C4-2B (cell line): ENCODE measurements around the gene KRTAP19-8.

Source experiments
- H3K27ac ChIP-seq: fragments of 450-650 bp; 2 replicates; pipeline ENCODE4 v1.5.1; 2017
- ZFX ChIP-seq: fragments of 450-650 bp; IDR thresholded peaks from 2 replicates; pipeline ENCODE4 v1.6.1; 2017
- TF ChIP-seq, protein P1 (sequence below): fragments of 450-650 bp; conservative IDR thresholded peaks from 2 replicates; pipeline ENCODE4 v1.5.1; 2017; ENCODE audit warnings: mild to moderate bottlenecking

The KRTAP19-8 gene

DNA sequence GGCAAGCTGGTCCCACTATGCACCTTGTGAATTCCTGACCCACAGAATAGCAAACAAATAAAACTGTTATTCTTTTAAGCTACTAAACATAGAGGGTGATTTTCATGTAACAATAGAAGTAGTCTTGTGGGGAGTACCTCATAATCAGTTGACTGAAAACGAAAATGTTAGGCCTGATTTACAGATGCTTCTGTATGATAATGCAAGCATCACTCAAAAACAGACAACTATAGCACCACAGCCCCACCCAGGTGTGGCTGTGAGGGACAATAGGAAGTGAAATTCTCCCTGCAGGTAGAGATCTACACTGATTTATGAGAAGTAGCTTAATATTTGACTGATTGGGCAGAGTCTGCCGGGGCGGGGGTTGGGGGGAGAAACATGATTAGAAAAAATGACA lies 26.5 kb upstream of the KRTAP19-8 start:
- TF ChIP-seq, protein P1, sequence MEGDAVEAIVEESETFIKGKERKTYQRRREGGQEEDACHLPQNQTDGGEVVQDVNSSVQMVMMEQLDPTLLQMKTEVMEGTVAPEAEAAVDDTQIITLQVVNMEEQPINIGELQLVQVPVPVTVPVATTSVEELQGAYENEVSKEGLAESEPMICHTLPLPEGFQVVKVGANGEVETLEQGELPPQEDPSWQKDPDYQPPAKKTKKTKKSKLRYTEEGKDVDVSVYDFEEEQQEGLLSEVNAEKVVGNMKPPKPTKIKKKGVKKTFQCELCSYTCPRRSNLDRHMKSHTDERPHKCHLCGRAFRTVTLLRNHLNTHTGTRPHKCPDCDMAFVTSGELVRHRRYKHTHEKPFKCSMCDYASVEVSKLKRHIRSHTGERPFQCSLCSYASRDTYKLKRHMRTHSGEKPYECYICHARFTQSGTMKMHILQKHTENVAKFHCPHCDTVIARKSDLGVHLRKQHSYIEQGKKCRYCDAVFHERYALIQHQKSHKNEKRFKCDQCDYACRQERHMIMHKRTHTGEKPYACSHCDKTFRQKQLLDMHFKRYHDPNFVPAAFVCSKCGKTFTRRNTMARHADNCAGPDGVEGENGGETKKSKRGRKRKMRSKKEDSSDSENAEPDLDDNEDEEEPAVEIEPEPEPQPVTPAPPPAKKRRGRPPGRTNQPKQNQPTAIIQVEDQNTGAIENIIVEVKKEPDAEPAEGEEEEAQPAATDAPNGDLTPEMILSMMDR = no peak
- no peak for TF ChIP-seq ZFX
- no peak overlapping the region for H3K27ac ChIP-seq

DNA sequence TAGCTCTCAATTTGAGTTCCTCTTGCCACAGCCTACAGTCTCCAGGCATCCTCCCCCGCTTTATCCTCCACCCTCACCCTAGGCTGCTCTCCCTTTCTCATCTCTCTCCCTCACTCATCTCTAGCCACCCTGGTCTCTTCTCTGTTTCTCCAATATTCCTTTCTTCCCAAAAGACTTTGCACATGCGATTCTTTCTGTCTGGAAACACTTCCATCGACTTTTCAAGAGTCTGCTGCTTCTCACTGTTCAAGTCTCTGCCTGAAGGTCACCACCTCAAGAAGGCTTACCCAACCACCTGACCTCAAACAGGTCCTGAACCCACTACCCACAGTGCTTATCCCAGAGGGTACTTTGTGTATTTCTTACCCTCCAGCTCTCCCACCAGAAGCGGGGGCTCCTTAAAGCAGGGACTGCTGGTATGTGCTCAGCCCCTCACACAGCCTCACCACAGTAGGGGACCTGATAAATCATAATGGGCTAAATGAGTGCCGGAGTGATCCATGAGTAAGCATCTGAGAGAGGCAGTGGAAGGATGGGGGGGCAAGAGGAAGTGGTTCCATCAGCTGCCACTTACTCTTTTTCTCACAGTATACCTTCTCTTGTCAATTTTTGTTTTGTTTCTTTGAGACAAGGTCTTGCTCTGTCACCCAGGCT lies 14.3 kb upstream of the KRTAP19-8 start:
- no peak for TF ChIP-seq ZFX
- TF ChIP-seq, protein P1 = no peak
- no peak overlapping the region for H3K27ac ChIP-seq

DNA sequence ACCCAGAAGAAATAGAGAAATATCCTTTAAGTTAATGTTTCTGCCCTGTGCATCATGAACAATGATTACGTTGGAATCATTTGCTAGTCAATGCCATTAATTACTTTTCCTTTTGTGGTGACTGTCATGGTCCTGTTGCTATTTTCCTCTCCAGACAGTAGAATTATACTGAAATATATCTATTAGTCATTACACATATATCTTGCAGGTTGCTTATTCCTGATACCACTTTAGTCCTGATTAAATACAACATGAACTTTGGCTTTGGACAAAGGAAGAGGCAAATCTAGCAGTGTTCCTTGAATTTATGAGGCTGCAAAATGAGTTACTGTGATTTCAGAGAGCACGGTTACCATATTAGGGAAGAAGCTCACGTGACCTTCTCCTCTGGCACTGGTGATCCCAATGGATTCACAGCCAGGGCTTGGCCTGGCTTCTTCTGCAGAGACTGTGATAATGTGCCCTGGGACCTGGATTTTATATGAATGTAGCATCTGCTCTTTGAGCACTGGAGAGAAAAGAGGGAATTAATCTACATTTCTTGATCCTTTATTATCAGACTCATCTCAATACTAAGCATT lies 12.4 kb upstream of the KRTAP19-8 start:
- no peak for TF ChIP-seq ZFX
- TF ChIP-seq, protein P1 = no peak
- H3K27ac ChIP-seq = no peak overlapping the region

DNA sequence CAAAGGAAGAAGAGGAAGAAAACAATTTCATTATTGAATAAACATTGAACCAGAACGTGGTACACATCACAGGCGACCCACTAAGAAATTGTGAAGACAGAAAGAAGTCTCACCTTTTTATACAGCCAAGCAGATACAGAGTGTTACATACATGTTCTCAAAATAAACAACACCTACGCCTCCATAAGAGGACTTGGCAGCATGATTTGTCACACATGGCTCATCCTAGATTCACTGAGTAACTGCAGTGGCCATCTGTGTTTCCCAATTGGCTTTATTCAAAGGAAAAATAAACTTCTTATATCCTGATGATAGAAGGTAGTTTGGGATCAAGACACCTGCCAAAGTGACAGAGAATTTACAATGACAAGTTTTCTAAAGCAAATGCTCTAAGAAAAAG lies 7.6 kb upstream of the KRTAP19-8 start:
- no peak overlapping the region for H3K27ac ChIP-seq
- TF ChIP-seq ZFX = no peak
- TF ChIP-seq, protein P1 = no peak

DNA sequence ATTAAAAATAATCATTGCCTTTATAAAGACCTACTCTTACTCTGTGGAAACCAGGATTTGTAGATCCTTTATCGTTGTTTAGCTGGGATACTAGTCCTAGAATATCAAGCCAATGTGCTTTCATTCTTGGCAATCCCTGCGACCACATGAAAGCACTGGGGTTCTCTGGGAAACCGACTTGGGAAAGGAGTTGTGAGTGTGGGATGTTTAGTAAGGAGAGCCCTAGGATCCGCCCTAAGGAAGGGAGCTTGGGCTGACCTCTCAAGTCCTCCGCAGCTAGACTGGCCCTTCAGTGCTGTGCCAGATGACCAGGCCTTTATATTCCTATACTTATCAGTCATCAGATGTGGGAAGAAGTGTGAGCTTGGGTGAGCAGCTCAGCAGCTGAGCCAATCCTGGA lies 5.2 kb upstream of the KRTAP19-8 start:
- no peak for TF ChIP-seq ZFX
- TF ChIP-seq, protein P1 = no peak
- no peak overlapping the region for H3K27ac ChIP-seq

DNA sequence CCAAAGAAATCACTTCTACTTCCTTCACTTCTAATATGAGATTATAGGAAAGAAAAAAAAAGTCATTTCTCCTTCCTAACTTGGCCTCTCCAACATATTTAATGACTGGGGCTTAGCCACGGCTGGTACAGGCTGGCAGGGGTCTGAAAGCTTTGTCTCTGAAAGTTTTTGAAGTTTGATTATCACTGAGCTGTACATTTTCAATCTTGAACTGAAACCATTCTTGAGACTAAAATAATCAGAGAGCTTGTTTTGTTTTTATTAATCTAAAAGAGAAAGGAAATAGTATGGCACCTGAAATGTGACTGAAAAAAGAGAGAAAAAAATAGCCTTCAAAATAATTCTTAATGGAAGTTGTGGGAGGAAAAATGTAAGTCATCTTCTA lies 3.8 kb upstream of the KRTAP19-8 start:
- TF ChIP-seq ZFX = no peak
- TF ChIP-seq, protein P1 = no peak
- H3K27ac ChIP-seq = no peak overlapping the region

GRCh38 chr21:31041295-31042079 lies 3.2 kb upstream of the KRTAP19-8 start:
- H3K27ac ChIP-seq = no peak overlapping the region
- no peak for TF ChIP-seq ZFX
- TF ChIP-seq, protein P1 = no peak
